ENCODE data around the gene NUTM1. TPM values are rescaled to one million over a fixed set of nuclear protein-coding genes. Genes with fewer than 3 reads are reported as not detected.

Gene NUTM1
- total RNA-seq, 4 donors from 2014 or later, result not detected

DNA sequence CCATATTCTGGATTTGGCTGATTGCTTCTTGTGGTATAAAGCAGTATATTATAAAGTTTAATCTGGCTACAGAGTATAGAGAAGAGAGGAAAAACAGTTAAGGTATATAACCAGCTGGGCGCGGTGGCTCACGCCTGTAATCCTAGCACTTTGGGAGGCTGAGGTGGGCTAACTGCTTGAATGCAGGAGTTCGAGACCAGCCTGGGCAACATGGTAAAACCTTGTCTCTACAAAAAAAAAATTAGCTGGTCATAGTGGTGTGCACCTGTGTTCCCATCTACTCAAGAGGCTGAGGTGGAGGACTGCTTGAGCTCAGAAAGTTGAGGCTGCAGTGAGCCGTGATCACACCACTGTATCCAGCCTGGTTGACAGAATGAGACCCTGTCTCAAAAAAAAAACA lies 12.8 kb upstream of the NUTM1 start:
- intact Hi-C loops (cut with DNase I; ENCODE audit: low total_unique reads) (no loop called here), in situ Hi-C loops (cut with MboI; ENCODE audit: low pct_ligation_motif_present in 1 of 4, low pct_unique_long_range_greater_than_20kb in 1 of 4, low sequenced_read_pairs in 3 of 4) (loop anchor here in 1 of 4 donors (25.0 kb wide), 1 partner anchor 243 kb away; no protein-coding TSS in a partner anchor)
- H3K4me1 ChIP-seq, result peaks cover 0 to 4% (median 0%) of the 10 kb centered on the region in 4 donors
- H3K36me3 ChIP-seq, result no peaks in the 10 kb centered on the region
- no peaks in the 10 kb centered on the region for H3K27me3 ChIP-seq
- no peak overlapping the region for H3K4me3 ChIP-seq
- H3K9me3 ChIP-seq, result no peaks in the 10 kb centered on the region
- H3K27ac ChIP-seq, result no peak overlapping the region
- WGBS, 2 donors (ENCODE audit: low coverage in 1 of 2), result 91 to 92% methylated on average over 5 of the region's 5 CpGs
- TF ChIP-seq EP300 (IDR thresholded peaks at IDR 0.05; ENCODE audit: low read depth) (no peak), POLR2A (IDR thresholded peaks at IDR 0.05) (no peak), POLR2AphosphoS5 (IDR thresholded peaks at IDR 0.05) (no peak)
- TF ChIP-seq, protein P1, sequence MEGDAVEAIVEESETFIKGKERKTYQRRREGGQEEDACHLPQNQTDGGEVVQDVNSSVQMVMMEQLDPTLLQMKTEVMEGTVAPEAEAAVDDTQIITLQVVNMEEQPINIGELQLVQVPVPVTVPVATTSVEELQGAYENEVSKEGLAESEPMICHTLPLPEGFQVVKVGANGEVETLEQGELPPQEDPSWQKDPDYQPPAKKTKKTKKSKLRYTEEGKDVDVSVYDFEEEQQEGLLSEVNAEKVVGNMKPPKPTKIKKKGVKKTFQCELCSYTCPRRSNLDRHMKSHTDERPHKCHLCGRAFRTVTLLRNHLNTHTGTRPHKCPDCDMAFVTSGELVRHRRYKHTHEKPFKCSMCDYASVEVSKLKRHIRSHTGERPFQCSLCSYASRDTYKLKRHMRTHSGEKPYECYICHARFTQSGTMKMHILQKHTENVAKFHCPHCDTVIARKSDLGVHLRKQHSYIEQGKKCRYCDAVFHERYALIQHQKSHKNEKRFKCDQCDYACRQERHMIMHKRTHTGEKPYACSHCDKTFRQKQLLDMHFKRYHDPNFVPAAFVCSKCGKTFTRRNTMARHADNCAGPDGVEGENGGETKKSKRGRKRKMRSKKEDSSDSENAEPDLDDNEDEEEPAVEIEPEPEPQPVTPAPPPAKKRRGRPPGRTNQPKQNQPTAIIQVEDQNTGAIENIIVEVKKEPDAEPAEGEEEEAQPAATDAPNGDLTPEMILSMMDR (IDR thresholded peaks at IDR 0.05), result no peak
- no peak for DNase-seq

GRCh38 chr15:34331809-34332208 lies 11.3 kb upstream of the NUTM1 start:
- peaks cover 0 to 17% (median 3%) of the 10 kb centered on the region in 4 donors for H3K4me1 ChIP-seq
- in situ Hi-C loops (cut with MboI; ENCODE audit: low pct_ligation_motif_present in 1 of 4, low pct_unique_long_range_greater_than_20kb in 1 of 4, low sequenced_read_pairs in 3 of 4), result loop anchor here in 1 of 4 donors (25.0 kb wide), 1 partner anchor 245 kb away; no protein-coding TSS in a partner anchor
- TF ChIP-seq POLR2AphosphoS5 (IDR thresholded peaks at IDR 0.05) (no peak), POLR2A (IDR thresholded peaks at IDR 0.05) (no peak), EP300 (IDR thresholded peaks at IDR 0.05; ENCODE audit: low read depth) (no peak)
- TF ChIP-seq, protein P1 (IDR thresholded peaks at IDR 0.05), result no peak
- intact Hi-C loops (cut with DNase I; ENCODE audit: low total_unique reads), result no loop called here
- no peak for DNase-seq
- no peaks in the 10 kb centered on the region for H3K9me3 ChIP-seq
- no peaks in the 10 kb centered on the region for H3K36me3 ChIP-seq
- WGBS, 2 donors (ENCODE audit: low coverage in 1 of 2), result 76 to 82% methylated on average over 2 of the region's 2 CpGs
- no peaks in the 10 kb centered on the region for H3K27me3 ChIP-seq
- H3K4me3 ChIP-seq, result no peak overlapping the region
- no peak overlapping the region for H3K27ac ChIP-seq

DNA sequence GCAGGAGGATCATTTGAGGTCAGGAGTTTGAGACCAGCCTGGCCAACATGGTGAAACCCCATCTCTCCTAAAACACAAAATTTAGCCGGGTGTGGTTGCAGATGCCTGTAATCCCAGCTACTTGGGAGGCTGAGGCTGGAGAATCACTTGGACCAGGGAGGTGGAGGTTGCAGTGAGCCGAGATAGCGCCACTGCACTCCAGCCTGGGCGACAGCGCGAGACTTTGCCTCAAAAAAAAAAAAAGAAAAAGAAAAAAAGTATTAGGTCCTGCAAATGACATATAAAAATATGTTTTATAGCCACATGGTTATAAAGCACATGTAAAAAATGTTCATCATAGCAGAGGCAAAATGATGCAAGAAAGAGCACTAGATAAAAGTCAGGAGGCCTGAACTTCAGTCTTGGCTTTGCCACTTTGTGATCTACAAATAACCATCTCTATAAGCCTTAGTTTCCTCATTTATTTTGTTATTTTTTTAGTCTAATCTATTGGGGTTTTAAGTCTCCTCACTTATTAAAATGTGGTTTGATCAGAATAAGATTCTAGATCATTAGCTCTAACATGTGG lies 10.5 kb upstream of the NUTM1 start:
- H3K9me3 ChIP-seq, result no peaks in the 10 kb centered on the region
- 97 to 100% methylated on average over 3 to 6 of the region's 6 CpGs for WGBS, 2 donors (ENCODE audit: low coverage in 1 of 2)
- TF ChIP-seq EP300 (IDR thresholded peaks at IDR 0.05; ENCODE audit: low read depth), result no peak
- TF ChIP-seq POLR2AphosphoS5 (IDR thresholded peaks at IDR 0.05), result no peak
- no peak for TF ChIP-seq POLR2A (IDR thresholded peaks at IDR 0.05)
- TF ChIP-seq, protein P1 (IDR thresholded peaks at IDR 0.05), result no peak
- H3K27ac ChIP-seq, result no peak overlapping the region
- intact Hi-C loops (cut with DNase I; ENCODE audit: low total_unique reads), result no loop called here
- peaks cover 0 to 20% (median 5%) of the 10 kb centered on the region in 4 donors for H3K4me1 ChIP-seq
- DNase-seq, result no peak
- no peaks in the 10 kb centered on the region for H3K27me3 ChIP-seq
- no peaks in the 10 kb centered on the region for H3K36me3 ChIP-seq
- in situ Hi-C loops (cut with MboI; ENCODE audit: low pct_ligation_motif_present in 1 of 4, low pct_unique_long_range_greater_than_20kb in 1 of 4, low sequenced_read_pairs in 3 of 4), result loop anchor here in 1 of 4 donors (25.0 kb wide), 1 partner anchor 245 kb away; no protein-coding TSS in a partner anchor
- no peak overlapping the region for H3K4me3 ChIP-seq

DNA sequence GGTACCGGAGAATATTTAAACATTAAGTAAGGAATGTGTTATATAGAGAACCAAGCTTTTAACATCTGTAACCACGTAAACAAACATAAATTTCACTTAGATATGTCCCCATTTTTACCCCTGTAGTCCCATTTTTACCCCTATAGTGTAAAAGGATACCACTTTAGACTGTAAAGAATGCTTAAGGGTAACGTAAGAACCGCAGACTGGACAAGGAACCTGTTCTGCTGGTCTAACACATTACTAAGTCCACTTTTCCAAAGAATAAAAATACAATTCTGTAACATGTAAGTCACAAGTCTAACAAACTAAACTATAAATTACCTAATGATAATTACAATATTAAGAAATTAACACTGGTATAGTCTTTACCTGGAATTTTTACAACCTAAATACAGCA lies 8.4 kb upstream of the NUTM1 start:
- WGBS, 2 donors (ENCODE audit: low coverage in 1 of 2), result 60 to 62% methylated on average over 4 of the region's 4 CpGs
- H3K4me3 ChIP-seq, result peak overlapping the region in 1 of 4 donors; percentile 73
- DNase-seq, result no peak
- intact Hi-C loops (cut with DNase I; ENCODE audit: low total_unique reads) (no loop called here), in situ Hi-C loops (cut with MboI; ENCODE audit: low pct_ligation_motif_present in 1 of 4, low pct_unique_long_range_greater_than_20kb in 1 of 4, low sequenced_read_pairs in 3 of 4) (loop anchor here in 1 of 4 donors (25.0 kb wide), 1 partner anchor 247 kb away; no protein-coding TSS in a partner anchor)
- H3K9me3 ChIP-seq, result no peaks in the 10 kb centered on the region
- H3K36me3 ChIP-seq, result no peaks in the 10 kb centered on the region
- H3K27ac ChIP-seq, result peak overlapping the region; percentile 69 to 96 (median 89)
- H3K4me1 ChIP-seq, result peaks cover 0 to 25% (median 8%) of the 10 kb centered on the region in 4 donors
- TF ChIP-seq POLR2A (IDR thresholded peaks at IDR 0.05) (no peak), POLR2AphosphoS5 (IDR thresholded peaks at IDR 0.05) (no peak), EP300 (IDR thresholded peaks at IDR 0.05; ENCODE audit: low read depth) (no peak)
- TF ChIP-seq, protein P1 (IDR thresholded peaks at IDR 0.05), result no peak
- no peaks in the 10 kb centered on the region for H3K27me3 ChIP-seq
